Measurements from ENCODE around the gene PLCG1. TPM values are rescaled to one million over a fixed set of nuclear protein-coding genes. Genes with fewer than 3 reads are reported as not detected.
A peak's percentile ranks its signal among the peaks of the same experiment; 100 is the strongest.

The PLCG1 gene
- total RNA-seq, 6 donors from 2014 or later, result 69.8 to 383 (median 99.5) TPM

GRCh38 chr20:41167481-41168253 lies 30.3 kb downstream of the PLCG1 start:
- Histone ChIP-seq H3K27ac (peak overlapping the region in 1 of 4 donors; percentile 24), H3K36me3 (peaks cover 45 to 99% (median 87%) of the 10 kb centered on the region in 4 donors), H3K27me3 (no peaks in the 10 kb centered on the region), H3K9me3 (no peaks in the 10 kb centered on the region), H3K4me3 (no peak overlapping the region), H3K4me1 (peaks cover 7 to 12% (median 10%) of the 10 kb centered on the region in 4 donors)
- ATAC-seq (ENCODE audit: low FRiP score in 2 of 2), result no peak
- TF ChIP-seq EP300 (IDR thresholded peaks at IDR 0.05), result no peak
- no peak for TF ChIP-seq POLR2A (IDR thresholded peaks at IDR 0.05)
- no peak for TF ChIP-seq POLR2AphosphoS5 (IDR thresholded peaks at IDR 0.05)
- no peak for TF ChIP-seq CTCF (IDR thresholded peaks at IDR 0.05)
- WGBS, 2 donors, result 75 to 80% methylated on average over 8 to 11 of the region's 11 CpGs
- no peak for DNase-seq

GRCh38 chr20:41168281-41169161 lies 31.2 kb downstream of the PLCG1 start:
- Histone ChIP-seq H3K27me3 (no peaks in the 10 kb centered on the region), H3K9me3 (no peaks in the 10 kb centered on the region), H3K27ac (peak overlapping the region in 1 of 4 donors; percentile 24), H3K4me1 (peaks cover 14 to 16% (median 15%) of the 10 kb centered on the region in 4 donors), H3K4me3 (no peak overlapping the region), H3K36me3 (peaks cover 42 to 96% (median 82%) of the 10 kb centered on the region in 4 donors)
- no peak for TF ChIP-seq EP300 (IDR thresholded peaks at IDR 0.05)
- no peak for DNase-seq
- 91 to 99% methylated on average over 8 to 10 of the region's 10 CpGs for WGBS, 2 donors
- no peak for ATAC-seq (ENCODE audit: low FRiP score in 2 of 2)

GRCh38 chr20:41169162-41169690 lies 31.9 kb downstream of the PLCG1 start:
- no peak for ATAC-seq (ENCODE audit: low FRiP score in 2 of 2)
- DNase-seq, result peak in 1 of 2 donors; percentile 2
- Histone ChIP-seq H3K4me3 (no peak overlapping the region), H3K27me3 (no peaks in the 10 kb centered on the region), H3K4me1 (peaks cover 14 to 19% (median 18%) of the 10 kb centered on the region in 4 donors), H3K27ac (peak overlapping the region in 1 of 4 donors; percentile 26), H3K9me3 (no peaks in the 10 kb centered on the region), H3K36me3 (peaks cover 40 to 96% (median 82%) of the 10 kb centered on the region in 4 donors)
- 89 to 96% methylated on average over 9 of the region's 9 CpGs for WGBS, 2 donors
- TF ChIP-seq POLR2AphosphoS5 (IDR thresholded peaks at IDR 0.05) (no peak), EP300 (IDR thresholded peaks at IDR 0.05) (no peak), POLR2A (IDR thresholded peaks at IDR 0.05) (no peak), CTCF (IDR thresholded peaks at IDR 0.05) (no peak)

- no peaks in the 10 kb centered on the region for H3K27me3 ChIP-seq
- no peaks in the 10 kb centered on the region for H3K9me3 ChIP-seq
- H3K27ac ChIP-seq, result peak overlapping the region in 2 of 4 donors; percentile 26 to 59
- peaks cover 14 to 23% (median 18%) of the 10 kb centered on the region in 4 donors for H3K4me1 ChIP-seq
- peaks cover 38 to 96% (median 82%) of the 10 kb centered on the region in 4 donors for H3K36me3 ChIP-seq
- 91 to 94% methylated on average over 5 to 14 of the region's 14 CpGs for WGBS, 2 donors
- DNase-seq, result peak in 1 of 2 donors; percentile 19
- ATAC-seq (ENCODE audit: low FRiP score in 2 of 2), result peak in 1 of 2 donors; percentile 46
- no peak overlapping the region for H3K4me3 ChIP-seq
- TF ChIP-seq POLR2A (IDR thresholded peaks at IDR 0.05) (no peak), POLR2AphosphoS5 (IDR thresholded peaks at IDR 0.05) (no peak), EP300 (IDR thresholded peaks at IDR 0.05) (no peak), CTCF (IDR thresholded peaks at IDR 0.05) (no peak)
Measured at GRCh38 chr20:41169791-41170351, 32.5 kb downstream of the PLCG1 start.

Measured in upper lobe of left lung (tissue), 6 donors.